ENCODE results near the gene WWC2.
A peak's percentile ranks its signal among the peaks of the same experiment; 100 is the strongest.
"Not testable (repeated sequence)": the region's sequence is repeated elsewhere in the genome, so short reads cannot be mapped to it uniquely, and the experiment has no call there.

WWC2 gene

DNA sequence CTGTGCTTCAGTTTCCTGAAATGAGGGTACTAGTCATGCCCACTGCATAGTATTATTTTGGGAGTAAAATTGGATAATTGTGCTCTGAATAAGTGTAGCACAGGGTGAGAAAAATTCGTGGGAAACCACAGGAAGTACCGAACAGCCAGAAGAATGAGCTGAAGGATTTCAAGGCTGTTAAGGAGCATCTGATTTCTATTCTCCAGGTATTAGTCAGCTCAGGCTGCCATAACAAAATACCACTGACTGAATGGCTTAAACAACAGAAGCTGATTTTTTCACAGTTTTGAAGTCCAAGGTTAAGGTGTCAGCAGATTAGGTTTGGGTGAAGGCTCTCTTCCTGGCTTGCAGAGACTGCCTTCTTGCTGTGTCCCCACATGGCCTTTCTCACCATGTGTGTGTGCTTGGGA lies 41.9 kb downstream of the WWC2 start:
- in situ Hi-C loops (cut with MboI; ENCODE audit: low sequenced_read_pairs), result no loop called here
- Histone ChIP-seq H3K4me1 (peaks cover 22% of the 10 kb centered on the region), H3K36me3 (replicated peaks) (no peaks in the 10 kb centered on the region), H3K4me3 (no peak overlapping the region), H3K27me3 (ENCODE audit: low read depth) (no peaks in the 10 kb centered on the region), H3K9me3 (no peaks in the 10 kb centered on the region)
- DNase-seq (ENCODE audit: low spot score in 2 of 2), result no peak

DNA sequence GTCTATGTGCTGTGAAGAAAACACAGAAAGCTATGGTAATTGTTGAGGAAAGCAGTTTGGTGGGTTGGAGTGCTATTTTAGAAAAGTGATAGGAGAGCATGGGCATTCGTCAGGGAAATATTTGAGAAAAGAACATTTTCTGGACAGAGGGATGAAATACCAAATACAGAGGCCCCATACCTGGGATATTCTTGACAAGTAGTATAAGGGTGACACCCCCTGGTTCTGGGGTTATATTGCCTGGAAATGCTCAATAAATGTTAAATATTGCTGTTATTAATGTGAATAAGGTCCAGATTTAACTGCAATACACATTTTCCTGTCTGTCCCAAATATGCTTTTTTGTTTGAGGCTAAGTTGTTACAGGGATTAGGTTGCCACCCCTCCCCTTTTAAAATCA lies 42.9 kb downstream of the WWC2 start:
- no peak overlapping the region for H3K4me3 ChIP-seq
- peaks cover 26% of the 10 kb centered on the region for H3K4me1 ChIP-seq
- in situ Hi-C loops (cut with MboI; ENCODE audit: low sequenced_read_pairs), result no loop called here

DNA sequence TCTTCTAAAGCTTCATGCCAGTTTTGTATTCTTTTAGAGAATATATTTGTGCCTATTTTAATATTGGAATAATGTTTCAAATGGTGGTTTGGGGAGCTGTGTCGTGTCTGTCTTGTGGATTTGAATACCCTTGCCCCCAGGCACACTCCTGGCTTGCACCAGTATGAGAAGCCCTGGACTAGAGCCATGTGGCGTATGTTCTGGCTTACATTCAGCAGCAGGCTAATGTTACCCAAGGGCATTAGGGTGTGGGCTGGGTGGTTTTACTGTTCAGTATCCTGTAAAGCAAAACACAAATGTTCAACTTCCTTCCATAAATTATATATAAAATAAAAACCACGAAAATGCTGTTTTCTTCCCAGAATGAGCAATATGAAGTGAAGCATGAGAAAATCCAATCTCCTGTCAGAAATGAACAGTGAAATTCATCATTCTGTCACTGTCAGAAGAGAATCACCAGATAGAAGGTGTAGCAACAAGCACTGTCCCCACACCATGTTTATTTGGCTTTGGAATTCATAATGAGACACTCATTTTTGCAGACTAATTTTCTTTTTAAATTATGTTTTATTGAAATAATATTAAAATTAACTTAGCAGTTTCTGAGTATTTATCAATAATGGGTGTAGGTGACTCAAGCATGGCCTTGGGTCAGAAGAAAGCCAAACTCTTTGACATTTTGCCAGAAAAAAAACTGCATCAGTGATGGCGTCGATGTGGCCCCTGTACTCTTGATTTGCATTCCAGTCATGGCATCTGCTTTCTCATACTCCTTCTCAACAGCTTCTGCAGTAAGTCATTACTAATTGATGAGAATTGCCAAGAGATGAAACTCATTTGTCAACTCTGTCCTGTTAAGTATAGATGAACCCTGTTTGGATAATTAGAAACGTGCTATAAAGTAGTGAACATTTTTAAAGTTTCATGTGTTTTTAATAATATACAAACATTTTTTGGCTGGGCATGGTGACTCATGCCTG lies 43.8 kb downstream of the WWC2 start:
- peak; percentile 40 to 77 for DNase-seq (ENCODE audit: low spot score in 2 of 2)
- Histone ChIP-seq H3K36me3 (replicated peaks) (no peaks in the 10 kb centered on the region), H3K9me3 (no peaks in the 10 kb centered on the region), H3K4me3 (no peak overlapping the region), H3K4me1 (peaks cover 34% of the 10 kb centered on the region), H3K27me3 (ENCODE audit: low read depth) (no peaks in the 10 kb centered on the region)
- in situ Hi-C loops (cut with MboI; ENCODE audit: low sequenced_read_pairs), result no loop called here

More for the DNA sequence above, 42.9 kb downstream of the WWC2 start:
- no peak for DNase-seq (ENCODE audit: low spot score in 2 of 2)
- no peaks in the 10 kb centered on the region for H3K27me3 ChIP-seq (ENCODE audit: low read depth)
- H3K36me3 ChIP-seq (replicated peaks), result no peaks in the 10 kb centered on the region
- H3K9me3 ChIP-seq, result no peaks in the 10 kb centered on the region

DNA sequence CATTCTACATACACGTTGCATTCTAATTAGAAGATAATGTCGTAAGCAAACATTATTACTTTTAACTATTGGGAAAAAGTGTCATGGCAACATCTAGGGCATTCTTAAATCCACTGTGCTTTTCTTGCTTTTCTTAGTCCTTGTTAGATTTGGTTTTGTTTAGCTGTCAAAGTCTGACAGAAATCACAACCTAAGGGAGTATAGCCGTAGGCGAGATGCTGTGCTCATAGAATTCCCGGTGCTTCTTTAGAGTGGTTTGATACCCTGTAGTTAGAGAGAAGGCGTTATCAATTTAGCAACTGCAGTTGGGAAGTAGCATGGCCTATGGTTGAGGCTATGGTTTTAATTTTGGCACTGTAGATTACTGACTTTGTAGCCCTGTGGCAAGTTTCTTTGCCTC lies 45.7 kb downstream of the WWC2 start:
- Histone ChIP-seq H3K9me3 (no peaks in the 10 kb centered on the region), H3K4me3 (no peak overlapping the region), H3K36me3 (replicated peaks) (no peaks in the 10 kb centered on the region), H3K4me1 (peaks cover 47% of the 10 kb centered on the region), H3K27me3 (ENCODE audit: low read depth) (no peaks in the 10 kb centered on the region)
- no peak for DNase-seq (ENCODE audit: low spot score in 2 of 2)
- in situ Hi-C loops (cut with MboI; ENCODE audit: low sequenced_read_pairs), result no loop called here

DNA sequence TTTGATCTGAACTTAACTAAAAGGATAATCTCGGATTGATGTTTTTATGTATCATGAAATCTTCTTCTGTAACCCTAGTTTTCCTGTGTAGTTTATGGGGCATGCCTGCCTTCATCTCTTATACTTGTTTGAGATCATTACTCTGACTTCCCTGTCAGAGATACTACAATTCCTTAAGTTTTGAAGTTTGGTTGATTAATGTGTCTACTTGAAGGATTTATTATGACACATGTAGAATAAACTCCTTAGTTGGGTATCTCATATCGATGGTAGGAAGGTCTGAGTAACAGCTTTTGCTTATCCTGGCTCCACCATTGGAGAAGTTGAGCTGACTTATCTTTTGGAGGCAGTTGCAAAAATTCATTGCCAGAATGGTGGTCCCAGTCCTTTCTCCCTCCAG lies 46.7 kb downstream of the WWC2 start:
- H3K4me1 ChIP-seq, result peaks cover 45% of the 10 kb centered on the region
- H3K27me3 ChIP-seq (ENCODE audit: low read depth), result no peaks in the 10 kb centered on the region
- no peak for DNase-seq (ENCODE audit: low spot score in 2 of 2)
- in situ Hi-C loops (cut with MboI; ENCODE audit: low sequenced_read_pairs), result no loop called here
- H3K9me3 ChIP-seq, result no peaks in the 10 kb centered on the region
- H3K4me3 ChIP-seq, result no peak overlapping the region
- no peaks in the 10 kb centered on the region for H3K36me3 ChIP-seq (replicated peaks)

DNA sequence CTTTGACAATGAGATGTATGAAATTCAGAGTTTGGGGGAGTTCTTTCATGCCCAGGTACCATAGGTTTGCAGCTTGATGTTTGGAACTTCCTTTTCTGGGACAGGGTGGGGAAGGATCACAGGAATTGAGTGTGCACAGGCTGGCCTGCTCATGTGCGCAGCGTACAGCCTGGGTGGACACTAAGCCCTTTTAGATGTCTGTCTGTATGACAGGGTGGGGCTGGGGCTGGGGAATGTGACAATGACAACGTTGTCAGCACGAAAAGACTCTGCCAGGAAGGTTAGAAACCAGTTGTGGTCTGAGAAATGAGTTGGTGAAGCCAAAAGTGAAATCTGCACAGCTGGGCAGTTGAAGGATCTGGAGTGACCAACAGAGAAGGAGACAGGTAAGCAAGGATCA lies 47.4 kb downstream of the WWC2 start:
- in situ Hi-C loops (cut with MboI; ENCODE audit: low sequenced_read_pairs), result no loop called here
- no peaks in the 10 kb centered on the region for H3K9me3 ChIP-seq

DNA sequence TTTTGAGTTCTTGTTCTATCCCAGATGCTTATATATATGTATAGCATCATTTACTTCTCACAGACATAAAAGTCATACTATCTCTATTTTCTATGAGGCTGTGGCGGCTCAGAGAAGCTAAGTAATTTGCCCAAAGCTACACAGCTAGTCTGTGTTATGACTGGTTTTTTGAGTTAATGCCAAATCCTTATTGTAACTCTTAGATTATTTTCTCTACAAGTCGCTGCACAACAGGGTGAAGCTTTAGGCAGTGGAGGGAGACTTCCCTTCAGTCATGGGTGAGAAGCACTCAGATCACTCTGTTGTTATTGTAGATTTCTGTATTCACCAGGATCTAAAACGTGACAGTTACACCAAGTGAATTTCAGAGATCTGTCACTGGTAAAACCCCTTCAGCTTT lies 48.1 kb downstream of the WWC2 start:
- H3K4me1 ChIP-seq, result peaks cover 33% of the 10 kb centered on the region
- no peaks in the 10 kb centered on the region for H3K27me3 ChIP-seq (ENCODE audit: low read depth)
- no peak overlapping the region for H3K4me3 ChIP-seq
- in situ Hi-C loops (cut with MboI; ENCODE audit: low sequenced_read_pairs), result no loop called here
- no peaks in the 10 kb centered on the region for H3K9me3 ChIP-seq
- no peak for DNase-seq (ENCODE audit: low spot score in 2 of 2)
- H3K36me3 ChIP-seq (replicated peaks), result no peaks in the 10 kb centered on the region

More for the DNA sequence above, 47.4 kb downstream of the WWC2 start:
- H3K36me3 ChIP-seq (replicated peaks), result no peaks in the 10 kb centered on the region
- H3K4me3 ChIP-seq, result no peak overlapping the region
- H3K27me3 ChIP-seq (ENCODE audit: low read depth), result no peaks in the 10 kb centered on the region
- peaks cover 40% of the 10 kb centered on the region for H3K4me1 ChIP-seq
- DNase-seq (ENCODE audit: low spot score in 2 of 2), result no peak

DNA sequence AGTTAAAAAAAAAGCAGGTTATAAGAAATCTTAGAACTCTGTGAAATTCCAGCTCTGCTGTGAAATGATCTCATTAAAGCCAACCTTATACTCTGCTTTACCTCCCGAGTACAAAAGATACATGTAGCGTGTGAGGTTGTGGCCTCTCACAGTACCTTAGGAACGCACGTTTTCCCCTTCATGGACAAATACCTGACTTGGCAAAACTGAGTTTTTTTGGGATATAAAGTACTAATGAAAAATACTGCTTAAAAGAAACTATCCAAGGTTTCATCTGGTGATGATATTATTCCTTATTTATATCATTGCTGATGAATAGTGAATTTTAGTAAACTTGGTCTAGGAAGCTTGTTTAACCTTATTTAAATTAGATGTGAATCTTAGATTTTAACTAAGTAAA lies 48.9 kb downstream of the WWC2 start:
- Histone ChIP-seq H3K9me3 (no peaks in the 10 kb centered on the region), H3K27me3 (ENCODE audit: low read depth) (no peaks in the 10 kb centered on the region), H3K4me1 (peaks cover 25% of the 10 kb centered on the region), H3K36me3 (replicated peaks) (no peaks in the 10 kb centered on the region), H3K4me3 (no peak overlapping the region)
- no peak for DNase-seq (ENCODE audit: low spot score in 2 of 2)
- in situ Hi-C loops (cut with MboI; ENCODE audit: low sequenced_read_pairs), result no loop called here

DNA sequence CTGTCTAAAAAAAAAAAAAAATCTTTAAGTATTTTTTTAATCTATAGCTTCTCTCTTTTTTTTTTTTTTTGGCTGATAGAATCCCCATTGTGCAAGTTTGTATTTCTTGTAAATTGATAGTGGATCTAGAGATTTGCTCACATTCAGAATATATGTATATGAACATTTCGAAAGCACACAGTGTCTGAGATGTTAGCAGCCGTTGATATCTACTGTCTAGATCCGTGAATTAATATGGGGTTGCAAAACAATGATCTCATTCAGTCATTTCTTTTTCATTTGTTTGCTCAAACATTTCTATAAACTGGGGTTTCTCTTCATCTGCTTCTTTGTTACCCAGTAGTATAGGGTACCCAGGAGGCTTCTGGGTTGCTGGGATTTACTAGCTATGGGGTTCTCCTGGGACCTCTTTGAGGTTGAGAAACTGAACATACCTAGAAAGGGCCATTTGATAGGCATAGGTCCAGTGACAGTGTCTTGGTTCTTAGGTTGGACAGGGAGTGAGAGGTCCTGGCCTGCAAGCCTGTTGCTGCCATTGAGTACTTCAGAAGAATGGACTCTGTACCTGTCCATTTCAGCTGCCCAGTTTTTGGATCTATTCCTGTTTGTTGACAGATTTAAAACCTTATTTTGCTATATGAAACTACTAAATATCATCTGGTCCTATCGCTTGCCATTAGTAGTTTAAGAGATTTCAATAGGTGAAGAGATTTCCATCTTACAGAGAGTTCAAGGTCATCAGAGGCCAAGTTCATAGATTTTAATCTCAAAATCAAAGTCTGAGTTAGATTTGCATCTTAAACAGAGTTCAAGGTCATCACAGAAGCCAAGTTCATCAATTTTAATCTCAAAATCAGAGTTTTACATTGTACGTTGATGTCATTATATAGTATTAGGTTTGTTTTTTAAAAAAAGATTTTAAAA lies 50.8 kb downstream of the WWC2 start:
- in situ Hi-C loops (cut with MboI; ENCODE audit: low sequenced_read_pairs), result no loop called here
- Histone ChIP-seq H3K27me3 (ENCODE audit: low read depth) (no peaks in the 10 kb centered on the region), H3K4me1 (peaks cover 25% of the 10 kb centered on the region), H3K4me3 (no peak overlapping the region), H3K36me3 (replicated peaks) (no peaks in the 10 kb centered on the region), H3K9me3 (no peaks in the 10 kb centered on the region)
- no peak for DNase-seq (ENCODE audit: low spot score in 2 of 2)

DNA sequence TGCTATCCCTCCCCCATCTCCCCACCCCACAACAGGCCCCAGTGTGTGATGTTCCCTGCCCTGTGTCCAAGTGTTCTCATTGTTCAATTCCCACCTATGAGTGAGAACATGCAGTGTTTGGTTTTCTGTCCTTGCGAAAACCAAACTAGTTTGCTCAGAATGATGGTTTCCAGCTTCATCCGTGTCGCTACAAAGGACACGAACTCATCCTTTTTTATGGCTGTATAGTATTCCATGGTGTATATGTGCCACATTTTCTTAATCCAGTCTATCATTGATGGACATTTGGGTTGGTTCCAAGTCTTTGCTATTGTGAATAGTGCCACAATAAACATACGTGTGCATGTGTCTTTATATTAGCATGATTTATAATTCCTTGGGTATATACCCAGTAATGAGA lies 51.6 kb downstream of the WWC2 start:
- DNase-seq (ENCODE audit: low spot score in 2 of 2); H3K9me3 ChIP-seq; in situ Hi-C loops (cut with MboI; ENCODE audit: low sequenced_read_pairs); H3K27me3 ChIP-seq (ENCODE audit: low read depth); H3K36me3 ChIP-seq (replicated peaks); H3K4me3 ChIP-seq: not testable (repeated sequence)
- H3K4me1 ChIP-seq, result peaks cover 28% of the 10 kb centered on the region

DNA sequence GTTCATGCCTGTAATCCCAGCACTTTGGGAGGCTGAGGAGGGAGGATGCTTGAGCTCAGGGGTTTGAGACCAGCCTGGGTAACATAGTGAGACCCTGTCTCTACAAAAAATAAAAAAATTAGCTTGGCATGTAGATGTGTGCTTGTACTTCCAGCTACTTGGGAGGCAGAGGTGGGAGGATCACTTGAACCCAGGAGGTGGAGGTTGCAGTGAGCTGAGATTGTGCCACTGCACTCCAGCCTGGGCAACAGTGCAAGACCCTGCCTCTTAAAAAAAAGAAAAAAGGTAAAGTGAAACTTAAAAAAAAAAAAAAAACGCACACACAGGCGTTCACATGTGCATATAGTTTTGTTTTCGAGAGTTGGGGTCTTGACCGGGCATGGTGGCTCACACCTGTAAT lies 53.2 kb downstream of the WWC2 start:
- H3K4me3 ChIP-seq; H3K9me3 ChIP-seq; H3K27me3 ChIP-seq (ENCODE audit: low read depth); DNase-seq (ENCODE audit: low spot score in 2 of 2); H3K36me3 ChIP-seq (replicated peaks); in situ Hi-C loops (cut with MboI; ENCODE audit: low sequenced_read_pairs): not testable (repeated sequence)
- H3K4me1 ChIP-seq, result peaks cover 22% of the 10 kb centered on the region

DNA sequence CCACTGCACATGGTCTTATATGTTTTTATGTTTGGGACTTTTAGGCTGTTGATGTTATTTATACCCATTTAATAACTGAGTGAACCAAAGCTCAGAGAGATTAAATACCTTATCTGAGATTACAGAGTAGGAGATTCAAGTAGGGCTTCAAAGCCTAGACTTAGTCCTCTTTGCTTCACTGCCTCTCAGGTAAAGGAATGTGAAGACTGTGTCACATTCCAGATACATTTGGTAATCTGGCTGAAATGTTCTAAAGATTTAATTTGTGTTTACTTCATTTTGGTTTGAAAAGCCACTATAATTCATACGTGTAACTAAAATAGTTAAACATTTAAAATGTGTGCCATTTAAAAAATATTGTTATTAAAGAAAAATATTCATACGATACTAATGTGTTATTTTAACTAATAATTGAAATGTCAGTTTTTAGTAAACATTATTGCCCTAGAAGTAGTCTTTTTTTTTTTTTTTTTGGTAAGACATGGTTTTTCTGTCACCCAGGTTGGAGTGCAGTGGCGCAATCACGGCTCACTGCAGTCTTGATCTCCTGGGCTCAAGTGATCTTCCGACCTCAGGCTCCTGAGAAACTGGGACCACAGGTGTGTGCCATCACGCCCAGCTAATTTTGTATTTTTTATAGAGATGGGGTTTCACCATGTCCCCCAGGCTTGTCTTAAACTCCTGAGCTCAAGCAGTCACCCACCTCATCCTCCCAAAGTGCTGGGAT lies 54.3 kb downstream of the WWC2 start:
- Histone ChIP-seq H3K4me1 (peaks cover 11% of the 10 kb centered on the region), H3K4me3 (no peak overlapping the region), H3K36me3 (replicated peaks) (no peaks in the 10 kb centered on the region), H3K9me3 (no peaks in the 10 kb centered on the region), H3K27me3 (ENCODE audit: low read depth) (no peaks in the 10 kb centered on the region)
- no peak for DNase-seq (ENCODE audit: low spot score in 2 of 2)
- in situ Hi-C loops (cut with MboI; ENCODE audit: low sequenced_read_pairs), result no loop called here

DNA sequence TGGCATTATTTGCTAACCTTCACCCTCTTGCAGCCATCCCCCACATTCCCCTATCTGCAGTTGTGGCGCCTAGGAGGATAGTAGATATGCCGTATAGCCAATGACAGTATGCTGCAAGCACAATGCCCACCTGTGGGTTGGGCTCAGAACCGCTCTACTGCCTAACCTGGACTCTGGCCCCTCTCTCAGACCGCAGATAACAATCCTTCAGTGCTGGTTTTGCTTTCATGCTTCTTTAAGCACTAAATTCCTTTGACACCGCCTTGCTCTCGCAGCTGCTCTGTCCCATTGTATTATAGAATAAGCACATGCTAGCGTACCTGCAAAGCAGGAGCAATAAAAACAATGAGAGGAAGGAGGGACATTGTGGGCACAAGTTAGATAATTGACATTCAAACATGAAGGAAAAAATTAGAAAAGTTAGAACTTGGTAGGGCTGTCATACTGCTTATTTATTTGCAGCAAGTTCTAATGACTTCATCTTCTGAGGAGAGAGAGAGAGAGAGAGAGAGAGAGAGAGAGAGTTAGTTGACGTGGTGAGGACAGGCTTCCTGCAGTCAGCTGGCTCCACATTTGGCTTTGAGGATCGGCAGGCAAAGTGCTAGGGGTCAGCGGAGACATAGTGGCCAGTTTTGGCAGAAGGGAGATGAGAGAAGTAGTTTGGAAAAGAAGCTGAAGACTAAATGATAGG lies 55.8 kb downstream of the WWC2 start:
- in situ Hi-C loops (cut with MboI; ENCODE audit: low sequenced_read_pairs), result no loop called here
- Histone ChIP-seq H3K9me3 (no peaks in the 10 kb centered on the region), H3K4me1 (peaks cover 3% of the 10 kb centered on the region; the same call in 1 of the 2 replicates), H3K36me3 (replicated peaks) (no peaks in the 10 kb centered on the region), H3K27me3 (ENCODE audit: low read depth) (no peaks in the 10 kb centered on the region), H3K4me3 (no peak overlapping the region)
- DNase-seq (ENCODE audit: low spot score in 2 of 2), result peak in 1 of 2 experiments; percentile 19
